GM06990 (cell line): ENCODE results near the gene ACE.

Experiments
- DNase-seq: peaks from one replicate; pipeline ENCODE4 v3.0.0-alpha.2; 2011; ENCODE audit not compliant: insufficient read length; ENCODE audit errors: extremely low read depth
- H3K27me3 ChIP-seq: replicated peaks from 2 replicates; pipeline ENCODE4 v1.6.0; 2011; ENCODE audit warnings: low read length; ENCODE audit not compliant: control insufficient read depth, insufficient read depth
- H3K36me3 ChIP-seq: 2 replicates; pipeline ENCODE4 v1.5.1; 2011; ENCODE audit warnings: low read length; ENCODE audit not compliant: control insufficient read depth, insufficient read depth
- H3K4me3 ChIP-seq: replicated peaks from 2 replicates; pipeline ENCODE4 v1.5.1; 2011; ENCODE audit warnings: low read depth, mild to moderate bottlenecking, control low read depth, low read length
- CTCF ChIP-seq: IDR thresholded peaks from 2 replicates; pipeline ENCODE4 v1.5.1; 2011; ENCODE audit warnings: low read length, control low read depth, mild to moderate bottlenecking, inconsistent platforms; ENCODE audit not compliant: insufficient read depth, poor library complexity, severe bottlenecking

ACE gene

GRCh38 chr17:63433746-63434591 lies 42.9 kb upstream of the ACE start:
- Histone ChIP-seq H3K4me3 (no peak overlapping the region), H3K27me3 (no peaks in the 10 kb centered on the region), H3K36me3 (no peaks in the 10 kb centered on the region)
- DNase-seq = no peak
- no peak for TF ChIP-seq CTCF

- no peak for DNase-seq
- H3K27me3 ChIP-seq = no peaks in the 10 kb centered on the region
- peak; percentile 7 for TF ChIP-seq CTCF
- H3K4me3 ChIP-seq = no peak overlapping the region
- no peaks in the 10 kb centered on the region for H3K36me3 ChIP-seq
Observed at GRCh38 chr17:63434951-63435571, 41.8 kb upstream of the ACE start.

- peak; percentile 45 for TF ChIP-seq CTCF
- no peaks in the 10 kb centered on the region for H3K27me3 ChIP-seq
- H3K4me3 ChIP-seq = no peak overlapping the region
- DNase-seq = no peak
- H3K36me3 ChIP-seq = no peaks in the 10 kb centered on the region
Observed at GRCh38 chr17:63435681-63436522, 41.0 kb upstream of the ACE start.

GRCh38 chr17:63436523-63437110 lies 40.2 kb upstream of the ACE start:
- no peak for TF ChIP-seq CTCF
- H3K4me3 ChIP-seq = no peak overlapping the region
- no peaks in the 10 kb centered on the region for H3K27me3 ChIP-seq
- no peak for DNase-seq
- no peaks in the 10 kb centered on the region for H3K36me3 ChIP-seq

GRCh38 chr17:63437287-63438091 lies 39.4 kb upstream of the ACE start:
- Histone ChIP-seq H3K36me3 (no peaks in the 10 kb centered on the region), H3K27me3 (no peaks in the 10 kb centered on the region), H3K4me3 (no peak overlapping the region)
- DNase-seq = no peak
- TF ChIP-seq CTCF = no peak
